EH (cell line): ENCODE results near the gene MOSPD2.

ENCODE experiments used
- DNase-seq: peaks from one replicate; pipeline ENCODE4 v3.0.0-alpha.2; 2015; ENCODE audit warnings: low read depth

The MOSPD2 gene

DNA sequence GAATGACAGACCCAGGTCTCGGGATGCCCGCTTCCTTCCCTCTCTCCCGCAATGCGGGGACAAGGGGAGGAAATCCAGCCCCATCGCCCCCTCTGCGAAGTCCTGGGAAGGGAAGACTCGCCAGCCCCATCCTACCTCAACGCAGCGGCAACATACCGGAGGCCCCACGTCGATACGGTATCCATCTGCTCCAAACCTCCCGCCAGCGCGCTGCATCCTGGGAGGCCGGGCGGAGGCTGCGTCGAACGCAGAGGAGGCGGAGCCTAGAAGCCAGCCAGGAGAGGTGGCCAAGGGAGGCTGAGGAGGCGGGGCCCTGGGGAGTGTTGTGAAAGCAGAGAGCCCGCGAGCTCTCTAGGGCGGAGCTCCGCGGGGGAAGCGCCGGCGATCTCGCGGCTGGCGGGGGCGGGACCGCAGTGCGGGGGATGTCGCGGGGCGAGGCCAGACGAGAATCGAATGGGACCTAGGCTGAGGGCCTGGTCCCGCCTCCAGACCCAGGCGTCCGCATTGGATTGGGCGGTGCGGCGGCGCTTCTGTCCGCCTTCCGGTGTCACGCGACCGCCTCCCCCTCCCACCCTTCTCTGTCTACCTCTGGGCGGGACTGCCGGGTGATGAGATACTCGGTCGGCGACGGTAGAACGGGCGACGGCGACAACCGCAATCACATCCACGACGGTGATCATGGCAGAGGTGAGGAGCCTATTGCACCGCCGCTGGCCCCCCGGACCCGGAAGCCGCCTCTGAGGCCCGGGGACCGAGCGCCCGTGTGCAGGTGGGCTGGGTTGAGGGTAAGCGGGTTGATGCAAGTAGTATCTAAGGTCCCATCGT lies at the start of gene MOSPD2, which contains the start of gene FANCB:
TSS of gene MOSPD2 (plus strand) at position 571 of the 825 bp plus-strand sequence. CDS start at position 679, 108 bp downstream.
TSS of gene FANCB (minus strand) at position 219 of the 825 bp plus-strand sequence. CDS start 7,559 bp downstream, outside the sequence.
- DNase-seq, result peak; percentile 94

DNA sequence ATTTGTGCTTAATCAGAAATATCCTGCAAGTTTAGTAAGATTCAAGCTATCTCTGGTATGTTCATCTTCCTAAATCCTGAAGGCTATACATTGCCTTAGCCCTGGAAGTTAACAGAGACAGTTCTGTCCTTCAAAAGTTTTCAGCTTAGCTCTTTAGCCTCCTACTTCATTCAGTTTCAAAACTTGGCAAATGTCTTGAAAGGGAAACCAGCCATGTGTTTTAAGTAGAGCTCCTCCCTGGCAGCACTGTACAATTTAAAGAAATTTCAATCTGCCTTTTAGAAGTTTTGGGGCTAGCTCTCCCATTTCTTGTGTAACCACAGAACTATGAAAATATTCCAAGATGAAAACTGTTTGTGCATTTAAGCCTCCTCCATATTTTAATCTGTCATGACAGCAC lies 47.4 kb upstream of the MOSPD2 start:
- no peak for DNase-seq

DNA sequence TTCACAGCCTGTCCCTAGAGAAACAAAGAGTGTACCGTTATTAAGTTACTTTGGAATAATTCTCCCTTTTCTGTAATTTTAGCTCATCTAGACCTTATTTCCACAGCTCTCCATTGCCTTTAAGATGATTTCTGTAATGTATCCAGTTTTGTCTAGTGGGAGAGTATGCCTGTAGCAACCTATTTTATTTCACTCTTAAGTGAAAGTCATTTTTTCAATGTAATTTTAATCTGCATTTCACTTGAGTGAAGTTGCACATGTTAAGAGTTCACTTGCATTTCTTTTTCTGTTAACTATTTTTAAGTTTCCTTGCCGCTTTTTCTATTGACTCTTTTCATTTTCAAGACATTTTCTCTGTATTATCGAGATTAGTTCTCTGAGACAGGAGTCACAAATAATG lies 46.9 kb upstream of the MOSPD2 start:
- DNase-seq, result no peak

DNA sequence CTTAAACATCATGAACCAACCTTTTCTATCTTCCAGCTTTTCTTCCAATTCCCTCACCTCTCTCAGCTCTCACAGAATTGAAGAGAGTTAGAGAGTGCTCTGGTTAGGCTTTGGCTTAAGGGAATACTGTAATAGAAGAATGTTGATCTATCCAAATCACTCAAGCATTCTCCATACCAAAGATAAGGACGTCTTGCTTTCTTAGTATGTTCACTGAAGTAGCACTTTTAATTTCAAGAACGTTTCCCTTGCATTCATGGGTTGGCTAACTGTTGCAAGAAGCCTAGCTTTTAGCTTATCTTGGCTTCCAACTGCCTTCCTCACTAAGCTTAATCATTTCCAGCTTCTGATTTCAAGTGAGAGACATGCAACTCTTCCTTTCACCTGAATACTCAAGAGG lies 43.6 kb upstream of the MOSPD2 start:
- no peak for DNase-seq

DNA sequence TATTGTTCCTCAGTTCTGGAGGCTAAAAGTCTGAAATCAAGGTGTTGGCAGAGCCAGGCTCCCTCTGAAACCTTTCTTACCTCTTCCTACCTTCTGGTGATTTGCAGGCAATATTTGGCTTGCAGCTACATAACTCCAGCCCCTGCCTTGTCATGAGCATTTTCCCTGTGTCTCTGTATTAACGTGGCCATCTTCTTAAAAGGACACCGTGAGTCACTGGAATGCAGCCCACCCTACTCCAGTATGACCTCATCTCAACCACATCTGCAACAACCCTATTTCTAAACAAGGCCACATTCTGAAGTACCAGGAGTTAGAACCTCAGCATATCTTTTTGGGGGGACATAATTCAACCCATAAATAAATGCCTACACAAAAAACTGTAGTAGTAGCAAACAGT lies 41.1 kb upstream of the MOSPD2 start:
- DNase-seq, result peak; percentile 73

DNA sequence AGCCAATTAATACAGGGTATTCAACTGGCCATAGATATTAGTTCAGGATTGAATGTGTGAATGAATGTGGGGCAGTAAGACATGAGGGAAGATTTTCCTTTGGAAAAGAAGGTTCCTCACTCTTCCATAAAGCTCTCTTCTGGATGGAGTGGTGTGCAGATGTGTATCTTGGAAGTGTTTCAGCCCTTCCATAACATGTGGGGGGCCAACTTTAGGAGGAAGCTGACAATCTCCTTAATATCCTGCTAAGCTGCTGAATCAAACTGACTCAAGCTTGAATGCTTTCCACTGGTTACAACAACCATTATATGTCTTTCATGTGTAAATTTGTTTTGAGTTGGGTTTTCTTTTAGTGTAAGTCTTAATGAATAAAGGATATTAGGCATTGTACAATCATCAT lies 40.6 kb upstream of the MOSPD2 start:
- peak; percentile 41 for DNase-seq

DNA sequence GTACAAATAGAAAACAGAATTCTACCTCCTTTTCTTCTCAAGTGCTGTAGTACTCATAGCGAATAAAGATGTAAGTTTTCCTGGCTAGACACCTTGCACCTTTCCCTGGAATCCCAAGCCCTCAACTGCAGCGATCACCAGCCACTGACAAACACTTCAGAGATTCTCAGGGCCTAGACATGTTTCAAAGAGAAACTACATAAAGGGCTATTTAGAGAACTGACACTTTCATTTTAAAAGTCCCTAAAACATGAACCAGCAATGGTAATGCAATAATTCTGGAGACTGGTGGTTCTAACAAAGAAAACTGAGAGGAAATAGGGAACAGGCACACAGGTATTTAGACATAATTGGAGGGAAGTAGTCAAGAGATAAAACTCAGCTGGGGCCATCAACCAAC lies 36.1 kb upstream of the MOSPD2 start:
- no peak for DNase-seq

DNA sequence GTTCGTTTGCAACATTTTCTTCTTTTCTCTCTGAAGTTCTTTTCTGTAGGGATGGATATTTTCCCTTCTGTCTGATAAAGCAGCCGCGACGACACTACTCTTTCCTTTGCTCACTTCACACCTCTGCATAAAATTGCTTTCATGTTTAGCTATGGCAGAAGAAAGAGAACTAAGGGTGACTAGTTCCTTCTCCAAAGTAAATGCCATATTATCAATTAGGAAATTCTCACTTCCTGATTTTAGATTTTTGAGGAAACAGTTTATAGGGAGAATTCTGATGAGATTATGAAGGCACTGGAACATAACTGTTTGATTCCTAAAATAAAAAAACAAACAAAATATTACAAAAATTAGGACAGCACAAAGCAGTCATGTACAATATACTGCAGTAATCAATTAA lies 29.6 kb upstream of the MOSPD2 start:
- DNase-seq, result no peak

DNA sequence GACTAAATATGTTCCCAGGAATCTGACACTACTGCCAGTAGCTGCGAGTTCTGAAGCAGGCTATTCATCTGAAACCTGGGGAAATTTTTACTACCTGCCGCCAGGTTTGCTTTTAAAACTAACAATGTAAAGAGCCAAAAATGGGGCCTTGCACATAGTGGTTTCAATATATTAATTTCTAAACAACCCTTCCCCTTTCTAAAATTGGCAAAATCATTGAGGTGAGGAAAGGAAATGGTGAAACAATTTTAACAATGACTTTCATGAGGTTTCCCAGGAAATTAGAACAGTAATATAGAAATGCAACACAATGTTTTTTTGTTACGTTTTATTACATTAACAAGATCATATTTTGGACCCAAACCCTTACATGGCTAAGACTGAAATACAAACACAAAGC lies 21.7 kb upstream of the MOSPD2 start:
- no peak for DNase-seq

DNA sequence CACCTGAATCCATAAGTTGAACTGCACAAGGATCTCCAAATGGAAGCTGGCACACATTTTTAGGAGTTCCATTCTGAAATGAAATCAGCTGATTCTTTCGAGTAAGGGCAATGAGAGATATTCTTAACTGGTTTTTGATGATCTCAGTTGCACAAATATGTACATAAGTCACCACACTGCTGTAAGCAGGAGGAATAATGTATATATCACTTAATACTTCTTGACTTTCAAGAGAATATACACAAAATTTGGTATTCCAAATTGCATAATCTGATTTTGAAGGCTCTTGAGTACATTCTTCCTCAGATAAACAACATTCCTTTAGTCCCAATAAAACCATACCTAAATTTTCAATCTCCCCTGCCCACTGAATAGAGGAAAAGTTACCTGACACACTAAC lies 8.6 kb upstream of the MOSPD2 start:
- DNase-seq, result peak; percentile 71

DNA sequence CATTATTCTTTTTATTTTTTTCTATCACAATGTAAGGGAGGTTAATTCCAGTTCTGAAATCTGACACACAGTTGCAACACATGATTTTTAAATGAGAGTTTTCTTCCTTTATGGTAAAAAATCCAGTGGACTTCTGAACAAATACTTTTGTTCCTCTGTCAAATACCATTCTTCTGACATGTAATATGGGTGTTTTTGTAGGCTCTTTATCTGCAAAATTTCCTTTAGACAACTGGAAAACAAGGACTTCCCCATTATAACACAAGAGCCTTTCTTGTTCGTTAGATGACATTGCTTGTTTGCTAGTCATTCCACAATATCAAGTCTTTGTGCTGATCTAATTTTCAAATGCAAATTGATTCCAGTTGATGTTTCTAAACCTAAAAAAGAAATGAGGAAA lies 8.0 kb upstream of the MOSPD2 start:
- DNase-seq, result peak; percentile 66

DNA sequence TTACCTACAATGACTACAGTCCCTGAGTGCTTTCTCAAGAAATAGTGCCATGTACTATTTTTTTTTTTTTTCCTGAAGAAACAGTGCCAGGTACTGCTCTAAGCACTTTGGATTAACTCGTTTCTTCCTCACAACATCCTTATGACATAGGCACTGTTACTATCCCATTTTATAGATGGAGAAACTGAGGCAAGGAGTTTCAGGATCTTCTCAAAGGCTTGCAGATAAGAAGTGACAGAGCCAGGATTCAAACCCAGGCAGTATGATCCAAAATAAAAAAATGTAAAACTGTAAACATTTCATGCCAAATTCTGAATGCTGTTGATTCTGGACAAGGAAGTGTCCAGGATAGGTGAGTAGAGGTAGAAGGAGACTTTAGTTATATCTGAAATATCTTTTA lies 1.5 kb upstream of the MOSPD2 start:
- DNase-seq, result no peak

DNA sequence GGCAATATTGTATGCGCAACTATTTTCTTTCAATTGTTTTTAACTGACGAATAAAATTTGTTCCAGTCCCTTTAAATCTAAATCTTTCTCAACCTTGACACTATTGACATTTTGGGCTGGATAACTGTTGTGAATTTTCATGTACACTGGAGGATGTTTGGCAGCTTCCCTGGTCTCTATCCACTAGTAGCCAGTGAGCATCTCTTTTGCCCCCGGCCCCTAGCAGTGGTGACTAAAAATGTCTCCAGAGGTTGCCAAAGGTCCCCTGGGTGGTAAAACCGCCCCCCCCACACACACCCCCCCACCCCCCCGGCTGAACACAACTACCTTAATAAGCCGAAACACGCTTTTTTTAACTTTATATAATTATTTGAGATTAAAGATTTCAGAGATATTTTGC lies 866 bp upstream of the MOSPD2 start:
- DNase-seq, result no peak

DNA sequence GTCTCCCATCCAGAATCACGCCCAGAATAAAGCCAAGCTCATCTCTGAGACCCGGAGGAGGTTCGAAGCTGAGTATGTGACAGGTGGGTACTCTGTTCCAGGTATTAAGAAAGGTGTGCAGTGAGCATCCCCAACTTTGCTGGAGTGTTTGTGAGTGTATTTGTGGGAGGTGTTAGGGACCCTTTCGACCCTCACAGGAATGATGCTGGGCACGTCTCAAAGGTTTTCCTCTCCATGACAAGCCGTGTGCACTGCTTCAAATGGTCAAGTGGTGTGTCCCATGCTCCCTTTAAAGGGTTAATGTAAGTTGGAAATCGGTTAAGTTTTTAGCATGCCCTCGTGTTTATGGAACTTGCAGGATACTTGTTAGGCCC lies 442 bp downstream of the MOSPD2 start:
- no peak for DNase-seq

DNA sequence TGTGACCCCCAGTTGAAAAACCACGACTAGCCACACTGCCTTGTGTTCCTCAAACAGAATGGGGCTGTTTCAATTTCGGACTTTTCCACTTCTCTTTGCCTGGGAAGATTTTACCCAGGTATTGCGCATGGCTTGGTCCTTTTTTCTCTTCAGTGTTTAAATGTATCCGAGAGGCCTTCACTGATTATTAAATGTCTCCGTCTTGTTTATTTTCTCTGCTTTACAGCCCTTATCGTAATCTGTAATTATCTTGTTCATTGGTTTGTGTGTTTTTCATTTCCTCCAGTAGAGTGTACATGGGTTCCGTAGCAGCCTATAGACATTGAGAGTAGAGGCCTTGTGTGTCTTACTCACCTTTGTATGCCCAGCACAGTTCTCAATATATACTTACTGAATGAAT lies 2.4 kb downstream of the MOSPD2 start:
- DNase-seq, result no peak

DNA sequence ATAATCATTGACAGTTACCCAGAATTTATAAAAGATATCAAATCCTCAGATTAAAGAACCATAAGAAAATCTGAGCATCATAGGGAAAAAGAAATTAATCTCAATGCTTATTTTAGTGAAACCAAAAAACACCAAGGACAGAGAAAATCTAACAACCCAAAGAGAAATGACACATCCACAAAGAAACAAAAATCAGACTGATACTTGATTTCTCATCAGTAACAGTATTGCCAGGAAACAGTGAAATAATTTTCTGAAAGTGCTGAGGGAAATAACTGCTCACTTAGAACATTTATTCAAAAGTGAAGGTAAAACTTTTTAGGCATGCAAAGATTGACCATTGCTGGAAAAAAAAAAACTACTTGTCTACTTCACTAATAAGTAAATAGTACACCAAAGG lies 10.6 kb downstream of the MOSPD2 start:
- no peak for DNase-seq

DNA sequence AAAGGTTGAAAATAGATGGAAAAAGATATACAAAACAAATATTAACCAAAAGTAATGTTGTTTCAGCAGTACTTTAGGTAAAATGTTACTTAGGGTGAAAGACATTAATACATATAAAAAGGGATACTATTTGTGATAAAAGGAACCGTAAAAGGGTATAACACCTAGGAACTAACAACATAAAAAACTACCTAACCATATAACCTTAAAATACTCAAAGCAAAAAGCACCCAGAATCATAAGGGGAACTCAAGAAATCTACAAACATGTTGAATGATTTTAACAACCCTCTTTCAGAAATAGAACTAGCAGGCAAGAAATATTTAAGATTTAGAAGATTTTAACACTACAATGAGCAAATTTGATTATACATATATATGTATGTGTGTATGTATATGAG lies 11.5 kb downstream of the MOSPD2 start:
- DNase-seq, result no peak

DNA sequence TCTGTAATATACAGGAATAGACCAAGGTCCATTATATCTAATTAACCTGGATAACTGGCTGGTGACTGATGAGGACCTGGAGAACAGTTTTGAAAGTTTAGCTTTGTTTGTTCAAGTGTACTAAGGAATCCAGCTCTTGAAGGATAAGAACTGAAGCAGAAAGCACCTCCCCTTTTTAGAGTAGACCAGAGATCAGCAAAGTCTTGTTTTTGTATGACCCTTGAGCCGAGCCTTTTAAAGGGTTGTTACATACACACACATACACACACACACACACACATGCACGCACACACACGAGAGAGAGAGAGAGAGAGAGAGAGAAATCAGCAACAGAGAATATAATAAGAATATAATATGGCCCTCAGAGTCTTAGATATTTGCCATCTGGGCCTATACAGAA lies 13.0 kb downstream of the MOSPD2 start:
- DNase-seq, result no peak

DNA sequence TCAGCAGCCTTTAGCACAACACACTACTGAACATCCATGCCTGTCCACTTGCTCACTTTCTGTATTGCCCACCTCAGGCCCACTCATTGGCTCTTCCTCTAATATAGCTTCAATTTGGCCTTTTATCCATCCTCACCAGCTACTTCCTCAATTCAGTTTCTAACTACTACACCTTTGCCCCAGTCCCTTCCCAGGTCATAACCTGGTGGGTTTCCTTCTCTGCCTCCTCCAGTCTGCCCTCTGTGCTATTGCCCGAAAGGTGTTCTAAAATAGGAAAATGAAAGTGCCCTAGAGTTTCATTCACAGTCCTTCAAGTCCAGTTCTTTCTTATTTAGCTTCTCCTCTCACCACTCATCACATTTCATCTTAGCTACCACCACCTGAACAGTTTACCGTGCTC lies 23.1 kb downstream of the MOSPD2 start:
- DNase-seq, result no peak

DNA sequence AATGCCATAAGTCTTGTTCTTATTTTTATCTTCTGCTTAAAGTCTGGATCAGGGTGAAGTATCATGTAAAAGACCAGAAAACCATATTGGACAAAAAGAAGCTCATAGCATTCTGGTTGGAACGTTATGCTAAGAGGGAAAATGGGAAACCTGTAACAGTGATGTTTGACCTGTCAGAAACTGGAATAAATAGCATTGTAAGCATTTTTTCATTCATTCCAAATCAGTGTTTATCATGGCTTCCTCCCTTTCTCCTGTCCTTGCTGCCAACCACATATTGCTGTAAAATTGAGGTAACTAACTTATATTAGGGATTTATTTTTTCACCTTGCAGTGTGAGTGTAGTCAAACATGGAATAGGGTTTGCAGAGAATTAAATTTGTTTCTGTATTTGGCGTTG lies 23.8 kb downstream of the MOSPD2 start:
- no peak for DNase-seq

DNA sequence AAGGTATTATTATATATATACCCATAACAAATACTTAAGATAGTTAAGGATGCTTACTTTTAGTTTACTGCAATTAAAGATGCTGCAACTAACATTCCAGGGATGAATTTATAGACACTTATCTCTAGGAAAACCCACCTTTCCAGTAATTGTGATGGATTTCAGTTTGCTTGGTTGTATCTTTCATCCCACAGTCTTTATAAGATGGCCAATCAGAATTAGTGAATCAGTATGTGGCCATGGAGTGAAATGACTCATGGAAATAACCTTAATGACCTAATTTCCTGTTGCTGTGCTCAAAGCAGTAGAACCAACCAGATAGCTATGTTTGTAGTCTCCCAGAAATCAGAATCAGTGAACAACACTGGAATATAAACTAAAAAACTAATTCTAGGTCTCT lies 26.4 kb downstream of the MOSPD2 start:
- DNase-seq, result peak; percentile 71

DNA sequence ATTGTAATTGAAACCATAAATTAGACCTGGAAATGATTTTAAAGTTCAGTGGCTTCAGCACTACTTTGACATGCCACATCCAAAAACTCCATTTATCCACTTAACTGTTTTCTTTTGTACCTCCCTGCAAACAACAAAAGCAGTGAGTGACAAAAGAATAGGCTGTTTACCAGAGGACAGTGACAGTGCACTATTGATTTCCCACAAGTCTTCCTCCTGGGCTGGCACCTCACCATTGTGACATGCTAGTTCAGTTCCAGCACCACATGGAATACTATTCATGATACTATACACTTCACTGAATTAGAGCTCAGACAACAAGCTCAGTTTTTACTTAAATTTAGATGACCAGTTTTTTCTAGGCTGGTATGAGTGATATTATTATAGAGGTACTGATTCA lies 29.3 kb downstream of the MOSPD2 start:
- DNase-seq, result no peak

DNA sequence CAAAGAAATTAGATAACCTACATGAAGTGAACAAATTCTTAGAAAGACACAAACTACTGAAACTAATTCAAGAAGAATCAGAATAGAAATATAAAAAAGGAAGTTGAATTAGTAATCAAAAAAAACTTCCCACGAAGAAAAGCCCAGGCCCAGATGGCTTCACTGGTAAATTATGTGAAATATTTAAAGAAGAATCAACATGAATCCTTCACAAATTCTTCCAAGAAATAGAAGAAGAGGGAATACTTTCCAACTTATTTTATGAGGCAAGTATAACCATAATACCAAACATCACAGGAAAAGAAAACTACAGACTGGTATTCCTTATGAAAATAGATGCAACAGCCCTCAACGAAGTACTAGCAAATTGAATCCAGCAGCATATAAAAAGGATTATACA lies 30.7 kb downstream of the MOSPD2 start:
- peak; percentile 79 for DNase-seq

DNA sequence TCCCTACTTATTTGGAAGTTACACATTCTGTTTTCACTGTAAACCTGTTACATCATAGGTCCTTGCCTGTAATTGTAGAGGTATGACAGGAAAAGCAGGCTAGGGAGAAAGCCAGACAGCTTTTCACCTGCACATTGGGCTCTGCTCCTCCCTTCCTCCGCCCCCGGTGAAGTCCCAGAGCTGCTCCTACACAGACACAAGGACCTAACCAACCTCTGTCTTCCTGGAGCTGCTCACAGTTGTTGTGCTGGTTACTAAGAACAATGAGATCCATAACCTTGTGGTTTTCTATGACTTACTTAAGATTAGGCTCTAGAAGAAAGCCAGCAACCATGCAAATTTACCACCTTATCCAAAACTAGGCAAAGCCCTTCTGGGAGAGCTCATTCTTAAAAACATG lies 40.0 kb downstream of the MOSPD2 start:
- DNase-seq, result no peak
